HTR-8/SVneo (cell line): ENCODE results near the gene TLE4.

Source experiments
- DNase-seq: peaks from one replicate; pipeline ENCODE4 v3.0.0; 2011; ENCODE audit warnings: low spot score, mixed read lengths; ENCODE audit not compliant: insufficient read length
- FAIRE-seq: peaks from 2 replicates; lab custom pipeline; 2011; peaks lifted over from hg19 to GRCh38; lab: Jason Lieb, UNC

TLE4 gene

GRCh38 chr9:79658926-79659325 lies 87.2 kb downstream of the TLE4 start:
- DNase-seq (no peak), FAIRE-seq (no peak)

- no peak for DNase-seq
- FAIRE-seq: no peak
Measured at GRCh38 chr9:79660615-79661014, 88.8 kb downstream of the TLE4 start.

GRCh38 chr9:79661279-79661678 lies 89.5 kb downstream of the TLE4 start:
- no peak for FAIRE-seq

GRCh38 chr9:79661886-79662536 lies 90.2 kb downstream of the TLE4 start:
- no peak for FAIRE-seq
- DNase-seq: no peak

More at GRCh38 chr9:79661279-79661678, 89.5 kb downstream of the TLE4 start:
- DNase-seq: no peak

- FAIRE-seq (no peak), DNase-seq (no peak)
Measured at GRCh38 chr9:79662537-79662956, 90.8 kb downstream of the TLE4 start.

- DNase-seq: no peak
- FAIRE-seq: no peak
Measured at GRCh38 chr9:79663300-79663699, 91.5 kb downstream of the TLE4 start.

- FAIRE-seq (no peak), DNase-seq (no peak)
Measured at GRCh38 chr9:79663878-79664277, 92.1 kb downstream of the TLE4 start.

GRCh38 chr9:79664375-79664831 lies 92.6 kb downstream of the TLE4 start:
- FAIRE-seq (no peak), DNase-seq (no peak)

- FAIRE-seq (no peak), DNase-seq (no peak)
Measured at GRCh38 chr9:79665369-79665768, 93.6 kb downstream of the TLE4 start.

GRCh38 chr9:79665931-79666330 lies 94.2 kb downstream of the TLE4 start:
- FAIRE-seq (no peak), DNase-seq (no peak)

GRCh38 chr9:79667120-79667519 lies 95.4 kb downstream of the TLE4 start:
- DNase-seq (no peak), FAIRE-seq (no peak)

GRCh38 chr9:79667817-79668436 lies 96.2 kb downstream of the TLE4 start:
- no peak for DNase-seq
- FAIRE-seq: no peak

- no peak for DNase-seq
- no peak for FAIRE-seq
Measured at GRCh38 chr9:79668956-79669355, 97.2 kb downstream of the TLE4 start.

- DNase-seq (no peak), FAIRE-seq (no peak)
Measured at GRCh38 chr9:79670269-79670961, 98.7 kb downstream of the TLE4 start.

GRCh38 chr9:79671558-79671957 lies 99.8 kb downstream of the TLE4 start:
- no peak for DNase-seq
- FAIRE-seq: no peak

- DNase-seq (no peak), FAIRE-seq (no peak)
Measured at GRCh38 chr9:79672236-79672635, 100.5 kb downstream of the TLE4 start.

GRCh38 chr9:79672891-79673290 lies 101.1 kb downstream of the TLE4 start:
- DNase-seq: no peak
- FAIRE-seq: no peak

- FAIRE-seq (no peak), DNase-seq (no peak)
Measured at GRCh38 chr9:79673614-79674013, 101.8 kb downstream of the TLE4 start.

- DNase-seq: no peak
- FAIRE-seq: no peak
Measured at GRCh38 chr9:79674052-79674777, 102.5 kb downstream of the TLE4 start.

GRCh38 chr9:79681576-79681975 lies 109.8 kb downstream of the TLE4 start:
- DNase-seq (no peak), FAIRE-seq (no peak)
